Ectodermal cell (in vitro differentiated cells): ENCODE data around the gene G3BP1.
"Not testable (repeated sequence)": the region's sequence is repeated elsewhere in the genome, so short reads cannot be mapped to it uniquely, and the experiment has no call there.

Experiments
- H3K27ac ChIP-seq: 2 replicates; pipeline ENCODE4 v1.7.0; 2013; ENCODE audit warnings: mild to moderate bottlenecking, low read depth, low read length; ENCODE audit not compliant: insufficient read depth, poor library complexity, severe bottlenecking
- H3K27me3 ChIP-seq: 2 replicates; pipeline ENCODE4 v1.7.0; 2013; ENCODE audit warnings: mild to moderate bottlenecking, low read length; ENCODE audit not compliant: insufficient read depth, control insufficient read depth, poor library complexity, severe bottlenecking
- H3K36me3 ChIP-seq: one replicate; pipeline ENCODE4 v1.7.0; 2013; ENCODE audit warnings: low read length; ENCODE audit not compliant: control insufficient read depth, insufficient read depth
- H3K4me1 ChIP-seq: one replicate; pipeline ENCODE4 v1.7.0; 2013; ENCODE audit warnings: low read length; ENCODE audit not compliant: control insufficient read depth, insufficient read depth
- H3K4me3 ChIP-seq: 2 replicates; pipeline ENCODE4 v1.7.0; 2013; ENCODE audit warnings: low read depth, low read length, control low read depth; ENCODE audit not compliant: insufficient read depth
- H3K9me3 ChIP-seq: 2 replicates; pipeline ENCODE4 v1.7.0; 2013; ENCODE audit warnings: mild to moderate bottlenecking, low read length, moderate library complexity; ENCODE audit not compliant: control insufficient read depth
- WGBS, 2 experiments: methylation state at CpG; one replicate each; pipeline ENCODE4 v1.1.7; 2013; ENCODE audit warnings: missing lambda C conversion rate in 2 of 2; 5-methylcytosine and 5-hydroxymethylcytosine counted together

The G3BP1 gene

DNA sequence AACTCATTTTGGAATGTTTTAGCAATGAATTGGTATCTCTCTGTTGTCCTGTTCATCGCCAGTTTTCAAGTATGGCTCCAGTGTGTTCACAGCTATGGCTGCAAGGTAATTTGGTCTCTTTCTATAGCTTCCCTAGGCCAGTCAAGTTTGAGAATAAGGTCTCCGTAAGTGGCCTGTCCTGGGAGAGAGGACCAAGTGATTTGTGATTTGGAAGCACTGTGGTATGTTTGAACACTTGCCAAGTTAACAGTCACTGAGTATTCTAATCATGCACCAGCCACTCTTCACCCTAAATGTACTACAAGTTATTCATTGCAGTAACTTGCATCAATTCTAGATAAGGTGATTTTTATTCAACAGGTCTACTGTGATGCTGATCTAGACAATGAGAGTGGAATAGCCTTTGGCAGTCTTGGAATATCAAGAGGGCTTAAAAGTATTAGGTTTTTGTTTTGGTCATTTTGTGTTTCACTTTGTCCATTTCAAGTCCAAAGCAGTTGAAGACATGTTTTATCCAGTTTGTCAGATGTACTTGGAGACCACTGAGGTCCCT is 41.1 kb downstream of the G3BP1 start:
- Histone ChIP-seq H3K27me3 (no peaks in the 10 kb centered on the region), H3K4me3 (no peak overlapping the region), H3K4me1 (no peaks in the 10 kb centered on the region), H3K36me3 (peaks cover 21% of the 10 kb centered on the region), H3K9me3 (no peaks in the 10 kb centered on the region), H3K27ac (no peak overlapping the region)
- 93 to 96% methylated on average over 2 of the region's 2 CpGs for WGBS, 2 experiments

- peaks cover 9% of the 10 kb centered on the region for H3K36me3 ChIP-seq
- 94 to 95% methylated on average over 1 of the region's 1 CpG for WGBS, 2 experiments
- no peaks in the 10 kb centered on the region for H3K4me1 ChIP-seq
Measured at GRCh38 chr5:151815051-151815450, 43.3 kb downstream of the G3BP1 start.

DNA sequence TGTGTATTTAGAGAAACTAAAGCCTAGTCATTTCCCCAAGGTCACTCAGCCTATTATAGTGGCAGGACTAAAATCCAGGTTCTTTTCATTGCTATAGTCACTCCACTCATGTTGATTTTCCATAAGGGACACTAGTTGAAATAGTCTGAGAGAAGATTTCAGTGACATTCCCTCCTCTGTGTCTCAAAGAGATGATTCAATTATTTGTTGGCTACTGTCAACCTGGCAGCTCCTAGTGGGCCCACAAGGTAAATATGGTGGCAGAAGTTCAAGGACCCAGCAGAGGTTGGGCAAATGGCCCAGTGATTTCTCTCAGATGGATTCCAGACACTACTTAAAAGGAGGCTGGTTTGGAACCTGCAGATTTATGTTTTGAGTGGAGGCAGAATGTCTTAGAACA is 48.1 kb downstream of the G3BP1 start:
- Histone ChIP-seq H3K27me3 (no peaks in the 10 kb centered on the region), H3K9me3 (no peaks in the 10 kb centered on the region), H3K36me3 (no peaks in the 10 kb centered on the region), H3K4me1 (no peaks in the 10 kb centered on the region), H3K4me3 (no peak overlapping the region), H3K27ac (no peak overlapping the region)

More at GRCh38 chr5:151815051-151815450, 43.3 kb downstream of the G3BP1 start:
- H3K4me3 ChIP-seq: no peak overlapping the region
- H3K9me3 ChIP-seq: no peaks in the 10 kb centered on the region
- no peaks in the 10 kb centered on the region for H3K27me3 ChIP-seq
- no peak overlapping the region for H3K27ac ChIP-seq

GRCh38 chr5:151820271-151820670 is 48.5 kb downstream of the G3BP1 start:
- H3K9me3 ChIP-seq: no peaks in the 10 kb centered on the region
- H3K4me1 ChIP-seq: no peaks in the 10 kb centered on the region
- 77 to 78% methylated on average over 3 of the region's 3 CpGs for WGBS, 2 experiments
- no peak overlapping the region for H3K4me3 ChIP-seq
- H3K27ac ChIP-seq: no peak overlapping the region
- no peaks in the 10 kb centered on the region for H3K27me3 ChIP-seq
- H3K36me3 ChIP-seq: no peaks in the 10 kb centered on the region

GRCh38 chr5:151820903-151821302 is 49.1 kb downstream of the G3BP1 start:
- no peak overlapping the region for H3K4me3 ChIP-seq
- no peaks in the 10 kb centered on the region for H3K36me3 ChIP-seq
- WGBS, 2 experiments: 90 to 100% methylated on average over 1 of the region's 1 CpG
- H3K9me3 ChIP-seq: no peaks in the 10 kb centered on the region
- H3K4me1 ChIP-seq: no peaks in the 10 kb centered on the region
- H3K27me3 ChIP-seq: no peaks in the 10 kb centered on the region
- no peak overlapping the region for H3K27ac ChIP-seq

GRCh38 chr5:151822141-151822540 is 50.4 kb downstream of the G3BP1 start:
- Histone ChIP-seq H3K4me3 (no peak overlapping the region), H3K36me3 (no peaks in the 10 kb centered on the region), H3K4me1 (no peaks in the 10 kb centered on the region), H3K27ac (no peak overlapping the region), H3K27me3 (no peaks in the 10 kb centered on the region), H3K9me3 (no peaks in the 10 kb centered on the region)
- 89 to 98% methylated on average over 3 to 4 of the region's 4 CpGs for WGBS, 2 experiments

- Histone ChIP-seq H3K4me3 (no peak overlapping the region), H3K9me3 (no peaks in the 10 kb centered on the region), H3K27ac (no peak overlapping the region), H3K4me1 (no peaks in the 10 kb centered on the region), H3K27me3 (no peaks in the 10 kb centered on the region), H3K36me3 (peaks cover 4% of the 10 kb centered on the region)
- WGBS, 2 experiments: 39 to 50% methylated on average over 1 of the region's 1 CpG
Measured at GRCh38 chr5:151825445-151825844, 53.7 kb downstream of the G3BP1 start.

- H3K27me3 ChIP-seq: no peaks in the 10 kb centered on the region
- H3K4me1 ChIP-seq: no peaks in the 10 kb centered on the region
- H3K27ac ChIP-seq: no peak overlapping the region
- H3K9me3 ChIP-seq: no peaks in the 10 kb centered on the region
- 88 to 91% methylated on average over 1 of the region's 1 CpG for WGBS, 2 experiments
- H3K4me3 ChIP-seq: no peak overlapping the region
- peaks cover 4% of the 10 kb centered on the region for H3K36me3 ChIP-seq
Measured at GRCh38 chr5:151829370-151829769, 57.6 kb downstream of the G3BP1 start.

- H3K36me3 ChIP-seq, H3K27me3 ChIP-seq, H3K27ac ChIP-seq, H3K4me1 ChIP-seq, H3K4me3 ChIP-seq, H3K9me3 ChIP-seq: not testable (repeated sequence)
- 88 to 94% methylated on average over 4 of the region's 4 CpGs for WGBS, 2 experiments
Measured at GRCh38 chr5:151832843-151833242, 61.1 kb downstream of the G3BP1 start.

DNA sequence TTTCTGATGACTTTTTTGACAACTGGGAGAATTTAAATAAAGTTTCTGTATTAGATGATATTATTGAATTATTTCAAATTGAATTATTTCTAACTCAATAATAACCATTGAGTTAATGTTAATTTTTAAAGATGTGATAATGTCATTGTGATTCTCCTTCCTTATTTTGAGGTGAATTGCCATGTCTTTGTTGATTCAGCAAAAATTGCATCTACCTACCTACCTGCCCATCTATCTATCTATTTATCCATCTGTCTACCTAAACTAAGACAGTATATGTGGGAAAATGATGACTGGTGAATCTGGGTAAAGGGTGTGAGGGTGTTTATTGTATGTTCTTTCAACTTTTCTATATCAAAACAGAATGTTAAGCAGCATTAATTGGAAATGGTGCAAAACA is 75.0 kb downstream of the G3BP1 start:
- no peaks in the 10 kb centered on the region for H3K9me3 ChIP-seq

DNA sequence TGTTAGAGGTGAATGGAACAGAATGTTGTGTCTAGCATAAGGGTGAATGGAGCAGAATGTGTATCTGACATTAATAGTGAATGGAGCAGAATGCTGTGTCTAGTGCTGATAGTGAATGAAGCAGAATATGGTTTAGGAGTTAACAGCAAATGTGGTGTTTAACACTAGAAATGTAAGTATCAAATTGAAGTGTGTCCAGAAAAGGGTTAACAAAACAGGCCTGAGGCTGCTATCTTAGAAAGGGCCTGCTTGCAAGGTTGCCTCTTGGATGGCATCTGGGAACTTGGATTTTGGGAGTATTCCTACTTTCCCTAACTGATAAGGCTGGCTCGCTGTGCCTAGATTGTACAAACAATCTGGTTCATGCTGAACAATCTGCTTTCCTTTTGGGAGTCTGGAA is 76.1 kb downstream of the G3BP1 start:
- Histone ChIP-seq H3K4me1 (no peaks in the 10 kb centered on the region), H3K4me3 (no peak overlapping the region), H3K27me3 (no peaks in the 10 kb centered on the region), H3K36me3 (no peaks in the 10 kb centered on the region), H3K9me3 (no peaks in the 10 kb centered on the region), H3K27ac (no peak overlapping the region)
- 89 to 92% methylated on average over 1 of the region's 1 CpG for WGBS, 2 experiments

More for the DNA sequence above, 75.0 kb downstream of the G3BP1 start:
- Histone ChIP-seq H3K4me1 (no peaks in the 10 kb centered on the region), H3K36me3 (no peaks in the 10 kb centered on the region), H3K27me3 (no peaks in the 10 kb centered on the region), H3K4me3 (no peak overlapping the region), H3K27ac (no peak overlapping the region)
